Measurements from ENCODE around the gene TDP1. TPM values are rescaled to one million over a fixed set of nuclear protein-coding genes. Genes with fewer than 3 reads are reported as not detected.

Gene TDP1
- total RNA-seq, 1 donor from 2014 or later = 30.3 TPM

GRCh38 chr14:89965839-89966238 is 10.1 kb downstream of the TDP1 start:
- H3K4me3 Mint-ChIP-seq (ENCODE audit: unreplicated experiment) = no peak overlapping the region
- H3K27ac Mint-ChIP-seq (ENCODE audit: unreplicated experiment) = no peak overlapping the region
- no peak for DNase-seq
- TF ChIP-seq CTCF (IDR thresholded peaks at IDR 0.05; ENCODE audit: partially characterized antibody, unreplicated experiment) = no peak
- H3K4me1 Mint-ChIP-seq (ENCODE audit: low read depth, unreplicated experiment) = no peaks in the 10 kb centered on the region
- peaks cover 2% of the 10 kb centered on the region for H3K27me3 Mint-ChIP-seq (ENCODE audit: unreplicated experiment)
- H3K9me3 Mint-ChIP-seq (ENCODE audit: unreplicated experiment) = no peaks in the 10 kb centered on the region
- no peaks in the 10 kb centered on the region for H3K36me3 Mint-ChIP-seq (ENCODE audit: unreplicated experiment)

DNA sequence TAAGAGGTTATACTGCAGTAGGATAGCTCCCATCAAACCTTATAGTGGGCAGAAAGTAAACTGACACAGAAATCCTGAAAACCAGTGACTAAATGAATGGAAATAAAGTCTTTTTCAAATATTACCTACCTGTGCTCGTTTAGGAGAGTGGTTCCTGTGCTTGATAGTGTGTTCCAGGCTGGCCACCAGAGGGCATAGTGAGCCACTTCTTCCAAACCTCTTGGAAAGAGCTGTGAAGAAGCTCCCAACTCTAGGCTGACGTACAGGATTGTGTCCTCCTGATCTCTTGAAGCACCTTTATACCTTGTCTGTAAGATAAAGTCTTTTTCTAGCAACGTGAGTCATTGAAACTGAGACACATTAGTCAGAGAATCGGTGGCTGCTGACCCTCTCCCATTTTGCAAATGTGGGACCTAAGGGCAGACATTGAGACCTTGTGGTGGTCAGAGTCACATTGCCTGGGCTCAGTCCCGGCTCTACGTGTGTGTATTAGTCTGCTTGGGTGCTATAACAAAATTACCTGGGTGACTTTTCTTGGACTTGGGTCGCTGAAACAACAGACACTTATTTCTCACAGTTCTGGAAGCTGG is 17.6 kb downstream of the TDP1 start:
- H3K4me1 Mint-ChIP-seq (ENCODE audit: low read depth, unreplicated experiment) = no peaks in the 10 kb centered on the region
- no peaks in the 10 kb centered on the region for H3K9me3 Mint-ChIP-seq (ENCODE audit: unreplicated experiment)
- DNase-seq = peak; percentile 82
- H3K27me3 Mint-ChIP-seq (ENCODE audit: unreplicated experiment) = no peaks in the 10 kb centered on the region
- no peak overlapping the region for H3K4me3 Mint-ChIP-seq (ENCODE audit: unreplicated experiment)
- no peak overlapping the region for H3K27ac Mint-ChIP-seq (ENCODE audit: unreplicated experiment)
- H3K36me3 Mint-ChIP-seq (ENCODE audit: unreplicated experiment) = no peaks in the 10 kb centered on the region
- TF ChIP-seq CTCF (IDR thresholded peaks at IDR 0.05; ENCODE audit: partially characterized antibody, unreplicated experiment) = peak; percentile 84

DNA sequence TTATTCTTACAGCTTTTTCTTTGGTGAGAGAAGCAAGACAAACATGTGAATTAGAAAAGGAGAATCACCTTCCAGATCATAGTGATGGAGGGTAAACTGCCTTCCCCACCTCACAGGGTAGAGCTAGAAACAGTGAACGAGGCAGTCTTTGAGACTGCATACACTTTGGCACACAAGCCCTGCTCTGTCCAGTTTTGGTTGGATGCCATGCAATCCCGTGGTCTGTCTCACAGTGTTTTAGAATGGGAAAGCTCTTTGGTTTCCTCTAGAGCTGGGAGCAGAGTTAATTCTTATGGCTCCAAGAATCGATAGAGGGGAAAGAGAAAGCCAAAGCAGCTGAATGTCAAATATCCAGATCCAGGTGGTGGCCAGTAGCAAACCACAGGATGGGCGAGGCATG is 21.9 kb downstream of the TDP1 start:
- Mint-ChIP-seq H3K27ac (ENCODE audit: unreplicated experiment) (no peak overlapping the region), H3K4me1 (ENCODE audit: low read depth, unreplicated experiment) (no peaks in the 10 kb centered on the region), H3K4me3 (ENCODE audit: unreplicated experiment) (no peak overlapping the region), H3K27me3 (ENCODE audit: unreplicated experiment) (no peaks in the 10 kb centered on the region), H3K36me3 (ENCODE audit: unreplicated experiment) (no peaks in the 10 kb centered on the region), H3K9me3 (ENCODE audit: unreplicated experiment) (no peaks in the 10 kb centered on the region)
- DNase-seq = no peak
- no peak for TF ChIP-seq CTCF (IDR thresholded peaks at IDR 0.05; ENCODE audit: partially characterized antibody, unreplicated experiment)

- no peaks in the 10 kb centered on the region for H3K9me3 Mint-ChIP-seq (ENCODE audit: unreplicated experiment)
- no peak overlapping the region for H3K27ac Mint-ChIP-seq (ENCODE audit: unreplicated experiment)
- TF ChIP-seq CTCF (IDR thresholded peaks at IDR 0.05; ENCODE audit: partially characterized antibody, unreplicated experiment) = no peak
- DNase-seq = no peak
- no peak overlapping the region for H3K4me3 Mint-ChIP-seq (ENCODE audit: unreplicated experiment)
- H3K36me3 Mint-ChIP-seq (ENCODE audit: unreplicated experiment) = no peaks in the 10 kb centered on the region
- H3K4me1 Mint-ChIP-seq (ENCODE audit: low read depth, unreplicated experiment) = no peaks in the 10 kb centered on the region
- H3K27me3 Mint-ChIP-seq (ENCODE audit: unreplicated experiment) = no peaks in the 10 kb centered on the region
These were observed 22.9 kb downstream of the TDP1 start for GRCh38 chr14:89978656-89979055.

- H3K27me3 Mint-ChIP-seq (ENCODE audit: unreplicated experiment) = no peaks in the 10 kb centered on the region
- no peak overlapping the region for H3K4me3 Mint-ChIP-seq (ENCODE audit: unreplicated experiment)
- H3K9me3 Mint-ChIP-seq (ENCODE audit: unreplicated experiment) = peaks cover 2% of the 10 kb centered on the region
- TF ChIP-seq CTCF (IDR thresholded peaks at IDR 0.05; ENCODE audit: partially characterized antibody, unreplicated experiment) = no peak
- DNase-seq = no peak
- no peak overlapping the region for H3K27ac Mint-ChIP-seq (ENCODE audit: unreplicated experiment)
- peaks cover 1% of the 10 kb centered on the region for H3K4me1 Mint-ChIP-seq (ENCODE audit: low read depth, unreplicated experiment)
- no peaks in the 10 kb centered on the region for H3K36me3 Mint-ChIP-seq (ENCODE audit: unreplicated experiment)
These were observed 27.6 kb downstream of the TDP1 start for GRCh38 chr14:89983375-89983774.
